Measurements from ENCODE around the gene TEKT2.

The TEKT2 gene

GRCh38 chr1:36132029-36132428, 48.1 kb downstream of the TEKT2 start:
- no peak for DNase-seq

- no peak for DNase-seq
Observed at GRCh38 chr1:36133484-36133883, 49.6 kb downstream of the TEKT2 start.

GRCh38 chr1:36134031-36134430, 50.1 kb downstream of the TEKT2 start:
- no peak for DNase-seq

- DNase-seq: peak; percentile 26
Observed at GRCh38 chr1:36134505-36135329, 50.8 kb downstream of the TEKT2 start.

- DNase-seq: no peak
Observed at GRCh38 chr1:36135330-36135667, 51.4 kb downstream of the TEKT2 start.

GRCh38 chr1:36135796-36136195, 51.9 kb downstream of the TEKT2 start:
- DNase-seq: no peak

GRCh38 chr1:36136535-36136934, 52.6 kb downstream of the TEKT2 start:
- DNase-seq: no peak

- no peak for DNase-seq
Observed at GRCh38 chr1:36137226-36137625, 53.3 kb downstream of the TEKT2 start.

- no peak for DNase-seq
Observed at GRCh38 chr1:36137776-36138175, 53.9 kb downstream of the TEKT2 start.

Measured in stimulated activated CD4-positive, alpha-beta T cell treated with anti-CD3 and anti-CD28 coated beads, Interleukin-1b, Interleukin-23, amount 100 ng/mL, for 48 hours (primary cell).